CD4-positive, alpha-beta T cell (primary cell): ENCODE data around the gene HUWE1. TPM values are rescaled to one million over a fixed set of nuclear protein-coding genes. Genes with fewer than 3 reads are reported as not detected.

Source experiments
- ATAC-seq: fragments of 200-7000 bp; cut with Tn5 transposase; one replicate; pipeline ENCODE4 v1.10.0; 2022; ENCODE audit warnings: mild to moderate bottlenecking; ENCODE audit not compliant: poor library complexity
- CTCF ChIA-PET: fragments of 350-600 bp; sonication (Branson Sonifier 250); formaldehyde crosslinking; loops from one replicate; lab custom pipeline; 2021; ENCODE audit warnings: antibody characterized with exemption, inconsistent platforms; lab: Charles Lee
- POLR2A ChIA-PET: fragments of 350-600 bp; sonication (Branson Sonifier 250); formaldehyde crosslinking; loops from one replicate; lab custom pipeline; 2021; ENCODE audit warnings: antibody characterized with exemption, inconsistent platforms; lab: Charles Lee
- DNase-seq, 14 experiments: peaks; one replicate each; pipeline ENCODE4 v3.0.0-alpha.2; 2013 to 2020; ENCODE audit warnings: mixed read lengths in 2 of 14
- H3K27ac ChIP-seq, 2 donors: one replicate each; pipeline versions ENCODE4 v1.5.1 to v1.7.0; 2013; ENCODE audit warnings: low read length in 2 of 2, low read depth in 1 of 2, mild to moderate bottlenecking in 1 of 2
- H3K27me3 ChIP-seq, 2 experiments: 1 replicate in 1 of 2; 2 replicates in 1 of 2; pipeline versions ENCODE4 v1.6.1 to v1.7.0; 2013; ENCODE audit warnings: low read length in 2 of 2, control low read depth in 1 of 2, mild to moderate bottlenecking in 1 of 2, moderate library complexity in 1 of 2; ENCODE audit not compliant: insufficient read depth in 2 of 2, control insufficient read depth in 1 of 2
- H3K36me3 ChIP-seq: one replicate; pipeline ENCODE4 v1.6.1; 2013; ENCODE audit warnings: low read length, control low read depth; ENCODE audit not compliant: insufficient read depth
- H3K4me1 ChIP-seq: one replicate; pipeline ENCODE4 v1.6.1; 2013; ENCODE audit warnings: low read length, control low read depth; ENCODE audit not compliant: insufficient read depth
- H3K4me3 ChIP-seq: one replicate; pipeline ENCODE4 v1.5.1; 2013; ENCODE audit warnings: mild to moderate bottlenecking, low read length, moderate library complexity
- H3K9me3 ChIP-seq, 2 experiments: 1 replicate in 1 of 2; 2 replicates in 1 of 2; pipeline versions ENCODE4 v1.6.1 to v1.7.0; 2013; ENCODE audit warnings: low read length in 2 of 2, mild to moderate bottlenecking in 2 of 2, control low read depth in 1 of 2, moderate library complexity in 1 of 2; ENCODE audit not compliant: control insufficient read depth in 1 of 2, insufficient read depth in 1 of 2
- H3K27ac Mint-ChIP-seq: one replicate; pipeline ENCODE4 v1.8.0; 2020; ENCODE audit warnings: mixed read lengths
- H3K27me3 Mint-ChIP-seq: one replicate; pipeline ENCODE4 v1.8.0; 2021; ENCODE audit warnings: mixed read lengths
- H3K36me3 Mint-ChIP-seq: one replicate; pipeline ENCODE4 v1.8.0; 2021; ENCODE audit warnings: low read depth, mixed read lengths
- H3K4me1 Mint-ChIP-seq: one replicate; pipeline ENCODE4 v1.8.0; 2021; ENCODE audit warnings: low read depth, mixed read lengths
- H3K4me3 Mint-ChIP-seq: one replicate; pipeline ENCODE4 v1.8.0; 2020; ENCODE audit warnings: mild to moderate bottlenecking, mixed read lengths
- H3K9me3 Mint-ChIP-seq: one replicate; pipeline ENCODE4 v1.8.0; 2020; ENCODE audit warnings: mixed read lengths
- CTCF ChIP-seq: fragments of 200-600 bp; IDR thresholded peaks from one replicate; pipeline ENCODE4 v1.8.0; 2022; ENCODE audit warnings: antibody characterized with exemption, mild to moderate bottlenecking
- intact Hi-C, 2 experiments: fragments of 100-400 bp; cut with DNase I in 1 of 2; cut with micrococcal nuclease in 1 of 2; formaldehyde crosslinking; loops; one replicate each; pipeline versions ENCODE4 v1.15.1 to v1.9.0; 2023 to 2025; cut with DNase I, micrococcal nuclease
- total RNA-seq, 174 experiments: library from RNA in 2 of 174; stranded (reverse) in 2 of 174; gene quantifications; one replicate each; pipeline ENCODE4 v1.2.3 and lab custom pipeline; 2021 to 2026

Gene HUWE1
- total RNA-seq, 2 experiments from 2014 or later, result 127 TPM

GRCh38 chrX:53718073-53718472, 31.6 kb upstream of the HUWE1 start:
- no peak overlapping the region for H3K4me3 Mint-ChIP-seq
- Histone ChIP-seq H3K4me1 (peaks cover 48% of the 10 kb centered on the region), H3K4me3 (no peak overlapping the region), H3K36me3 (no peaks in the 10 kb centered on the region), H3K9me3 (no peaks in the 10 kb centered on the region), H3K27me3 (no peaks in the 10 kb centered on the region), H3K27ac (peak overlapping the region in 1 of 2 donors; percentile 48)
- peaks cover 50% of the 10 kb centered on the region for H3K4me1 Mint-ChIP-seq
- intact Hi-C loops, result no loop called here
- no peaks in the 10 kb centered on the region for H3K9me3 Mint-ChIP-seq
- no peak for TF ChIP-seq CTCF
- no peaks in the 10 kb centered on the region for H3K36me3 Mint-ChIP-seq
- POLR2A ChIA-PET, result interaction anchor here (4.5 kb wide), 1 partner anchor 34 kb away, joined by 51 read pairs; no protein-coding TSS in a partner anchor
- no peaks in the 10 kb centered on the region for H3K27me3 Mint-ChIP-seq
- ATAC-seq (no peak), DNase-seq (no peak)
- CTCF ChIA-PET, result no interaction called here
- no peak overlapping the region for H3K27ac Mint-ChIP-seq

- peak overlapping the region; percentile 80 to 92 for H3K27ac ChIP-seq
- no peak overlapping the region for H3K4me3 ChIP-seq
- peak in 1 of 14 experiments; percentile 5 for DNase-seq
- ChIA-PET CTCF (no interaction called here), POLR2A (interaction anchor here (0.8 to 4.5 kb wide), 4 partner anchors 31 to 58 kb away, joined by 3 to 51 read pairs (median 20); partner anchors contain the start of gene HUWE1)
- H3K27me3 ChIP-seq, result no peaks in the 10 kb centered on the region
- intact Hi-C loops, result no loop called here
- no peak for TF ChIP-seq CTCF
- peaks cover 55% of the 10 kb centered on the region for H3K4me1 ChIP-seq
- Mint-ChIP-seq H3K4me1 (peaks cover 50% of the 10 kb centered on the region), H3K9me3 (no peaks in the 10 kb centered on the region), H3K4me3 (no peak overlapping the region), H3K36me3 (no peaks in the 10 kb centered on the region), H3K27ac (peak overlapping the region; percentile 90), H3K27me3 (no peaks in the 10 kb centered on the region)
- ATAC-seq, result no peak
- no peaks in the 10 kb centered on the region for H3K9me3 ChIP-seq
- H3K36me3 ChIP-seq, result no peaks in the 10 kb centered on the region
Measured at GRCh38 chrX:53717205-53717604, 30.7 kb upstream of the HUWE1 start.

GRCh38 chrX:53716328-53717088, 30.0 kb upstream of the HUWE1 start:
- TF ChIP-seq CTCF, result no peak
- ChIA-PET CTCF (interaction anchor here (1.2 kb wide), 1 partner anchor 34 kb away, joined by 3 read pairs; no protein-coding TSS in a partner anchor), POLR2A (interaction anchor here (0.8 to 4.5 kb wide), 4 partner anchors 30 to 59 kb away, joined by 3 to 51 read pairs (median 20); partner anchors contain the start of gene HUWE1)
- intact Hi-C loops, result no loop called here
- Mint-ChIP-seq H3K36me3 (no peaks in the 10 kb centered on the region), H3K4me3 (peak overlapping the region; percentile 73), H3K27me3 (no peaks in the 10 kb centered on the region), H3K27ac (peak overlapping the region; percentile 90), H3K9me3 (no peaks in the 10 kb centered on the region), H3K4me1 (peaks cover 50% of the 10 kb centered on the region)
- no peaks in the 10 kb centered on the region for H3K36me3 ChIP-seq
- no peaks in the 10 kb centered on the region for H3K27me3 ChIP-seq
- no peaks in the 10 kb centered on the region for H3K9me3 ChIP-seq
- ATAC-seq (peak; percentile 49), DNase-seq (peak in 12 of 14 experiments; percentile 15 to 87 (median 34))
- H3K4me1 ChIP-seq, result peaks cover 56% of the 10 kb centered on the region
- peak overlapping the region; percentile 80 to 92 for H3K27ac ChIP-seq
- H3K4me3 ChIP-seq, result no peak overlapping the region
